ENCODE results near the gene SERPINA1. TPM values are rescaled to one million over a fixed set of nuclear protein-coding genes. Genes with fewer than 3 reads are reported as not detected.

The SERPINA1 gene
- total and polyA plus RNA-seq, 10 of the 15 experiments (the other 5 are each of a cell fraction or from before 2014, with no cell fraction given): 0.16 to 6.6 (median 0.53) TPM

- TF ChIP-seq ZBTB11 (CRISPR knock-in tag; IDR thresholded peaks at IDR 0.05) (no peak), BRCA1 (IDR thresholded peaks at IDR 0.05; ENCODE audit: low read depth, low read length) (no peak), PKNOX1 (IDR thresholded peaks at IDR 0.05) (no peak), E2F8 (IDR thresholded peaks at IDR 0.05; ENCODE audit: low read depth, partially characterized antibody) (no peak), ZNF384 (IDR thresholded peaks at IDR 0.05; ENCODE audit: borderline replicate concordance, low read depth, low read length) (no peak)
- TF ChIP-seq, protein P1, sequence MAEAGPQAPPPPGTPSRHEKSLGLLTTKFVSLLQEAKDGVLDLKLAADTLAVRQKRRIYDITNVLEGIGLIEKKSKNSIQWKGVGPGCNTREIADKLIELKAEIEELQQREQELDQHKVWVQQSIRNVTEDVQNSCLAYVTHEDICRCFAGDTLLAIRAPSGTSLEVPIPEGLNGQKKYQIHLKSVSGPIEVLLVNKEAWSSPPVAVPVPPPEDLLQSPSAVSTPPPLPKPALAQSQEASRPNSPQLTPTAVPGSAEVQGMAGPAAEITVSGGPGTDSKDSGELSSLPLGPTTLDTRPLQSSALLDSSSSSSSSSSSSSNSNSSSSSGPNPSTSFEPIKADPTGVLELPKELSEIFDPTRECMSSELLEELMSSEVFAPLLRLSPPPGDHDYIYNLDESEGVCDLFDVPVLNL (IDR thresholded peaks at IDR 0.05; ENCODE audit: low read depth, low read length): no peak
- TF ChIP-seq, protein P2, sequence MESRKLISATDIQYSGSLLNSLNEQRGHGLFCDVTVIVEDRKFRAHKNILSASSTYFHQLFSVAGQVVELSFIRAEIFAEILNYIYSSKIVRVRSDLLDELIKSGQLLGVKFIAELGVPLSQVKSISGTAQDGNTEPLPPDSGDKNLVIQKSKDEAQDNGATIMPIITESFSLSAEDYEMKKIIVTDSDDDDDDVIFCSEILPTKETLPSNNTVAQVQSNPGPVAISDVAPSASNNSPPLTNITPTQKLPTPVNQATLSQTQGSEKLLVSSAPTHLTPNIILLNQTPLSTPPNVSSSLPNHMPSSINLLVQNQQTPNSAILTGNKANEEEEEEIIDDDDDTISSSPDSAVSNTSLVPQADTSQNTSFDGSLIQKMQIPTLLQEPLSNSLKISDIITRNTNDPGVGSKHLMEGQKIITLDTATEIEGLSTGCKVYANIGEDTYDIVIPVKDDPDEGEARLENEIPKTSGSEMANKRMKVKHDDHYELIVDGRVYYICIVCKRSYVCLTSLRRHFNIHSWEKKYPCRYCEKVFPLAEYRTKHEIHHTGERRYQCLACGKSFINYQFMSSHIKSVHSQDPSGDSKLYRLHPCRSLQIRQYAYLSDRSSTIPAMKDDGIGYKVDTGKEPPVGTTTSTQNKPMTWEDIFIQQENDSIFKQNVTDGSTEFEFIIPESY (IDR thresholded peaks at IDR 0.05): no peak
- TF ChIP-seq, protein P3, sequence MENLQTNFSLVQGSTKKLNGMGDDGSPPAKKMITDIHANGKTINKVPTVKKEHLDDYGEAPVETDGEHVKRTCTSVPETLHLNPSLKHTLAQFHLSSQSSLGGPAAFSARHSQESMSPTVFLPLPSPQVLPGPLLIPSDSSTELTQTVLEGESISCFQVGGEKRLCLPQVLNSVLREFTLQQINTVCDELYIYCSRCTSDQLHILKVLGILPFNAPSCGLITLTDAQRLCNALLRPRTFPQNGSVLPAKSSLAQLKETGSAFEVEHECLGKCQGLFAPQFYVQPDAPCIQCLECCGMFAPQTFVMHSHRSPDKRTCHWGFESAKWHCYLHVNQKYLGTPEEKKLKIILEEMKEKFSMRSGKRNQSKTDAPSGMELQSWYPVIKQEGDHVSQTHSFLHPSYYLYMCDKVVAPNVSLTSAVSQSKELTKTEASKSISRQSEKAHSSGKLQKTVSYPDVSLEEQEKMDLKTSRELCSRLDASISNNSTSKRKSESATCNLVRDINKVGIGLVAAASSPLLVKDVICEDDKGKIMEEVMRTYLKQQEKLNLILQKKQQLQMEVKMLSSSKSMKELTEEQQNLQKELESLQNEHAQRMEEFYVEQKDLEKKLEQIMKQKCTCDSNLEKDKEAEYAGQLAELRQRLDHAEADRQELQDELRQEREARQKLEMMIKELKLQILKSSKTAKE (IDR thresholded peaks at IDR 0.05; ENCODE audit: low read depth, poor library complexity, severe bottlenecking): no peak
Measured at GRCh38 chr14:94337274-94337673, 51.1 kb downstream of the SERPINA1 start (continued).
